Adipocyte (in vitro differentiated cells): ENCODE results near the gene C14orf93.

Source experiments
- DNase-seq: peaks from one replicate; pipeline ENCODE4 v3.0.0-alpha.2; 2015; ENCODE audit warnings: low read depth
- H3K27me3 ChIP-seq: replicated peaks from 2 replicates; pipeline ENCODE4 v1.7.0; 2013; ENCODE audit warnings: mild to moderate bottlenecking, low read length, moderate library complexity; ENCODE audit not compliant: control insufficient read depth, insufficient read depth
- H3K36me3 ChIP-seq: 2 replicates; pipeline ENCODE4 v1.7.0; 2013; ENCODE audit warnings: low read length, mild to moderate bottlenecking, moderate library complexity; ENCODE audit not compliant: control insufficient read depth, insufficient read depth, severe bottlenecking
- H3K4me1 ChIP-seq: 2 replicates; pipeline ENCODE4 v1.7.0; 2013; ENCODE audit warnings: mild to moderate bottlenecking, low read length, moderate library complexity; ENCODE audit not compliant: control insufficient read depth, insufficient read depth
- H3K4me3 ChIP-seq: 2 replicates; pipeline ENCODE4 v1.7.0; 2013; ENCODE audit warnings: mild to moderate bottlenecking, low read length, moderate library complexity
- H3K9ac ChIP-seq: 2 replicates; pipeline ENCODE4 v1.7.0; 2013; ENCODE audit warnings: mild to moderate bottlenecking, low read length, moderate library complexity
- H3K9me3 ChIP-seq: 2 replicates; pipeline ENCODE4 v1.7.0; 2013; ENCODE audit warnings: mild to moderate bottlenecking, low read length, moderate library complexity; ENCODE audit not compliant: control insufficient read depth

The C14orf93 gene, protein sequence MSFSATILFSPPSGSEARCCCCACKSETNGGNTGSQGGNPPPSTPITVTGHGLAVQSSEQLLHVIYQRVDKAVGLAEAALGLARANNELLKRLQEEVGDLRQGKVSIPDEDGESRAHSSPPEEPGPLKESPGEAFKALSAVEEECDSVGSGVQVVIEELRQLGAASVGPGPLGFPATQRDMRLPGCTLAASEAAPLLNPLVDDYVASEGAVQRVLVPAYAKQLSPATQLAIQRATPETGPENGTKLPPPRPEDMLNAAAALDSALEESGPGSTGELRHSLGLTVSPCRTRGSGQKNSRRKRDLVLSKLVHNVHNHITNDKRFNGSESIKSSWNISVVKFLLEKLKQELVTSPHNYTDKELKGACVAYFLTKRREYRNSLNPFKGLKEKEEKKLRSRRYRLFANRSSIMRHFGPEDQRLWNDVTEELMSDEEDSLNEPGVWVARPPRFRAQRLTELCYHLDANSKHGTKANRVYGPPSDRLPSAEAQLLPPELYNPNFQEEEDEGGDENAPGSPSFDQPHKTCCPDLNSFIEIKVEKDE

GRCh38 chr14:23009939-23010726, at the start of gene C14orf93:
Gene C14orf93, minus strand, starts transcription at chr14:23010143. Its CDS starts 11,120 bp downstream, at chr14:22999023.
- no peaks in the 10 kb centered on the region for H3K9me3 ChIP-seq
- no peaks in the 10 kb centered on the region for H3K27me3 ChIP-seq
- H3K4me3 ChIP-seq: peak within 1 kb of the TSS; percentile 84
- H3K36me3 ChIP-seq: no peaks in the 10 kb centered on the region
- DNase-seq: peak; percentile 87
- peak within 1 kb of the TSS; percentile 84 for H3K9ac ChIP-seq
- H3K4me1 ChIP-seq: peaks cover 20% of the 10 kb centered on the region

- no peaks in the 10 kb centered on the region for H3K27me3 ChIP-seq
- no peak for DNase-seq
- no peaks in the 10 kb centered on the region for H3K9me3 ChIP-seq
- H3K9ac ChIP-seq: no peak overlapping the region
- H3K4me3 ChIP-seq: no peak overlapping the region
- peaks cover 18% of the 10 kb centered on the region for H3K4me1 ChIP-seq
- H3K36me3 ChIP-seq: peaks cover 52% of the 10 kb centered on the region
Observed at GRCh38 chr14:23058654-23059504, 48.9 kb upstream of the C14orf93 start.

DNA sequence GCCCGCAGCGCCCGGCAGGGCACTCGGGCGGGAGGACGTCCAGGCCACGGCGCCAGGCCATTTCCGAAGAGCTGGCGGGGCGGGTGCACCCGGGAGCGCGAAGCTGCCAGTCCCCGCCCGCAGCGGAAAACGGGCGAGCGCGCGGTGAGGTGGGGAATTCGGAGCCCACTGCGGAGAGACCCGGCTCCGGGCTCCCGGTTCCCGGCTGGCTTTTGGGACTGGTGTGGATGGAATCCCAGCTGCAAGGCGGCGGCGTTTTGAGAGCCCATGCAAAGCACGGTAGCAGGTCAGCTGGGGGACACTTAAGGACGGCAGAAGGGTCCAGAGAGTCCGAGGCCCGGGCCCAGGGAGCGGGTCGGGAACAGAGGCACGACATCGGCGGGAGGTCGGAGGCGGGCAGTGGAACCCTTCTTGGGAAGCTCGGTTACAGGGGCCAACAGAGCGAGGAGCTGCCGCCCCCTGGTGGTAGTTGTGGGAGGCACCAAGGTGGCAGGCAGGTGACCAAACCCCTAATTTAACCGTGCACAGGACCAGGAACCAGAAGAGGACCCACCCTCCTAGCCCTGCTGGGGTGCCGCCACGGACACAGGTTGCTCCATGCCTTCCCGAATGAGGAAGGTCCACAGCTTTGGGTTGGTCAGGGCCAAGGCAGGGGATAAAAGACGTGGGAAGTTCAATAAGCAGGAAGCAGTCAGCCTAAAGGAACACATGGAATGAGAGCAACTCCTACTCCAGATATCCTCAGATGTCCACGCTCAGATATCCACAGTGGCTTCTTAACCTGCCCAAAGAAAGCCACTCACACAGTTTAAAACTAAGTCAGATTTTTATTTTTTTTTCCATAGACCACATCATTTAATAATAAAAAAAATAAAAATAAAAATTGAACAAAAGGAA, 48.1 kb upstream of the C14orf93 start:
- Histone ChIP-seq H3K4me1 (peaks cover 18% of the 10 kb centered on the region), H3K9me3 (no peaks in the 10 kb centered on the region), H3K4me3 (peak overlapping the region; percentile 74), H3K9ac (peak overlapping the region; percentile 71), H3K36me3 (peaks cover 44% of the 10 kb centered on the region), H3K27me3 (no peaks in the 10 kb centered on the region)
- peak; percentile 94 for DNase-seq

DNA sequence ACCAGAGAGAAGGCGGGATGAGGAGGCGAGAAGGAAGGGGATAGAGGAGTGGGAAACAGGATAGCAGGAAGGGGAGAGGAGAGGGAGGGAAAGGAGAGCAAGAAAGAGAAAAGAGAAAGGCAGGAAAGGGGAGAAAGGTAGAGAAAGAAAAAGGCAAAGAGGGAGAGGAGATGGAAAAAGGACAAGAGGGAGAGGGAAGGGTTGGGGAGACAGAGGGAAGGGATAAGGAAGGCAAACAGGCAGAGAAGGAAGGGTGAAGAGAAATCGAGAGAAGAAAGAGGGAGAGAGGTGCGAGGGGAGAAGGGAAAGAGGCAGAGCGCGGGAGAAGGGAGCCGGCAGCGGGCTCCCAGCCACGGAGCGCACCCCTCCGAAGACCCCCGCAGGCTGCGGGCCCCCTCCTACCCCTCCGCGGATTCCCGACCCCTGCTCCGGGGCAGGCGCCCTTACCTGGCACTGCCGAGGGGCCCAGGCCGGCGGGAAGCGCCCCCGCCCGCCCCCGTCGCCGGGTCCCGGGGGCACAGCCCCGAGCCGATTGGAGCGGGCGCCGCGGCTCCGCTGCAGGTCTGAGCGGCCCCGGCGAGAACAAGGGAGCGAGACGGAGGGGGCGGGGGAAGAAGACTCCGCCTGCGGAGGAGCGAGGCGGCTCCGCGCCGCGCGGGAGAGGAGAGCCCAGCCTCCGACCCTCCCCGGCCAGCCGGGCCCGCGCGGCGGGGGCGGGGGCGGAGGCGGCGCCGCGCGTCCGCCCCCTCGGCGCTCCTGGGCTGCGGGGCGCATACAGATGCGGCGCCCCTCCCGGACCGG, 47.2 kb upstream of the C14orf93 start, which contains the start of gene CDH24:
CDH24 (minus strand) TSS at position 565 of the 801 bp plus-strand sequence. CDS start 1,787 bp downstream, outside the sequence.
- peak; percentile 90 for DNase-seq
- peaks cover 35% of the 10 kb centered on the region for H3K36me3 ChIP-seq
- H3K4me3 ChIP-seq: peak within 1 kb of the TSS; percentile 74
- H3K4me1 ChIP-seq: peaks cover 13% of the 10 kb centered on the region
- no peaks in the 10 kb centered on the region for H3K27me3 ChIP-seq
- no peaks in the 10 kb centered on the region for H3K9me3 ChIP-seq
- H3K9ac ChIP-seq: peak within 1 kb of the TSS; percentile 71

DNA sequence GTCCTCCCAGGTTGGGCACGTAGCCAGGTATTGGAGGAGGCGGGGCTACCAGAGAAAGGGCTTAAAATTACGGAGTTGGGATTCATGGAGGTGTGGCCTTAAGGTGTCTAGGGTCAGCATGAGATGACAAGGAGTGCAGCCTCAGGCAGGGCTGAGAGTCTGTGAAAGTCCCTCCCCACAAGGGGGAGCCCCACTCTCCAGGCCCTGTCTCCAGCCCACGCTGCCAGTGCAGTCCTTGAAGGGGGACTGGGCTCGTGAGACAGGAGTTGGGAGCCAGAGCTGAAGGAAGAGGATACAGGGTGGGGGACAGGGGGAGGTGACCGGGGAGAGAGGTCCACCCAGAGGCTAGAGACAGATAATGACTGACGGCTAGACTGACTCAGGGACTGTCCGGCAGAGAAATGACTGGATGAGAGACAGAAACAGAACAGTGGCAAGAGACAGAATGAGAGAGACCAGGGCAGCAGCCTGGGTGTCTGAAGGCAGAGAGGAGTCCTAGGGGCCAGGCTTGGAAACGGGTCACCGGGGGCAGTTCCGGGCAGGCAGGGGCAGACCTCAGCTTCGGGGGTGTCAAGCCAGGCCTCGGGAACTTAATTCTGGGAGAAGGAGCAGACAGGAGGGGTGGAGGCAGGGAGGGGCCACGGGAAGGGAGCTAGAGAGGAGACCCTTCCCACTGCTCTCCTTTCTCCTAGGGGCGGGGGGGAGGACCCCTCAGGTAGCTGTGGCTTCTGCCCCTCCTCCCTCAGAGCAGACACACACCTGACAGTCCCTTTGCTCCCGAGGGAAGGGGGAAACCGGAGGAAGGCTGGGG, 46.4 kb upstream of the C14orf93 start:
- DNase-seq: peak; percentile 81
- Histone ChIP-seq H3K9ac (peak overlapping the region; percentile 62), H3K27me3 (no peaks in the 10 kb centered on the region), H3K36me3 (peaks cover 32% of the 10 kb centered on the region), H3K9me3 (no peaks in the 10 kb centered on the region), H3K4me3 (no peak overlapping the region), H3K4me1 (peaks cover 8% of the 10 kb centered on the region)

- peaks cover 8% of the 10 kb centered on the region for H3K4me1 ChIP-seq
Observed at GRCh38 chr14:23055621-23056144, 45.7 kb upstream of the C14orf93 start.

GRCh38 chr14:23055147-23055550, 45.2 kb upstream of the C14orf93 start:
- peaks cover 20% of the 10 kb centered on the region for H3K36me3 ChIP-seq
- peaks cover 8% of the 10 kb centered on the region for H3K4me1 ChIP-seq
- H3K4me3 ChIP-seq: no peak overlapping the region
- H3K27me3 ChIP-seq: no peaks in the 10 kb centered on the region
- no peak for DNase-seq
- no peak overlapping the region for H3K9ac ChIP-seq
- no peaks in the 10 kb centered on the region for H3K9me3 ChIP-seq

More at GRCh38 chr14:23055621-23056144, 45.7 kb upstream of the C14orf93 start:
- Histone ChIP-seq H3K36me3 (peaks cover 25% of the 10 kb centered on the region), H3K4me3 (no peak overlapping the region), H3K9ac (no peak overlapping the region), H3K9me3 (no peaks in the 10 kb centered on the region), H3K27me3 (no peaks in the 10 kb centered on the region)
- DNase-seq: no peak

DNA sequence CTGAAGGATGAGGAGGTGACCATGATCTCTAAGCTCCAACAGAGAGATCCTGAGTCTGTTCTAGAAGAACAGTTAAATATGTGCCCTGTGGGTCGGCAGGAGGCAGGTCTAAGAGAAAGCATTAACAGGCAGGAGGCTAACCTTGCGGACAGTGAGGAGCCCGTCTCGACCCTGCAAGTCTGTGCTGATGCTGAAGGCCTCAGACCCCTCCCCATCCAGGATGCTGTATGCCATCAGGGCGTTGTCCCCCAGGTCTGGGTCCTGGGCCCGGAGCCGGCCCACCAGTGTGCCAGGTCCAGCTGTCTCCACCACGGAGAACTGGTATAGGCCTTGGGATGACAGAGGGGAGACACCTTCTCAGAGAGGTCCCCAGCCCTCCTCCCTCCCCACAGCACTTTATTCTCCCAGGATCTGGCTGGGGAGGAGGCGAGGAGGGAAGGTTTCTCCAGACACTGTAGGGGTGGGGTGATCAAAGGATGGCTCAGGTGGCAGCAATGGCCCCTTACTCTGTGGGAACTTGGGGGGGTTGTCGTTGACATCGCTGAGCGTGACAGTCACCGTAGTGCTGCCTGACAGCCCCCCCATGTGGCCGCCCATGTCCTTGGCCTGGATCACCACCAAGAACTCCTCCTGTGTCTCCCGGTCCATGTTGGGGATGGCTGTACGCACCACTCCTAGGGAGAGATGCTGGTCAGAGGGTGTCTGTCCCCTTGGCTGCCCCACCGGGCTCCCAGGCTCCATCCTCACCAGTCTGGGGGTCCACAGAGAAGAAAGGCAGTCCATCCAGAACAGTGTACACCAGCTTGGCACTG, 44.3 kb upstream of the C14orf93 start:
- peaks cover 8% of the 10 kb centered on the region for H3K4me1 ChIP-seq
- DNase-seq: no peak
- no peaks in the 10 kb centered on the region for H3K27me3 ChIP-seq
- H3K36me3 ChIP-seq: peaks cover 12% of the 10 kb centered on the region
- H3K9me3 ChIP-seq: no peaks in the 10 kb centered on the region
- H3K4me3 ChIP-seq: no peak overlapping the region
- H3K9ac ChIP-seq: no peak overlapping the region
